ENCODE measurements around the gene PSMD8. TPM values are rescaled to one million over a fixed set of nuclear protein-coding genes. Genes with fewer than 3 reads are reported as not detected.
A peak's percentile ranks its signal among the peaks of the same experiment; 100 is the strongest.
"Not testable (repeated sequence)": the region's sequence is repeated elsewhere in the genome, so short reads cannot be mapped to it uniquely, and the experiment has no call there.

PSMD8 gene
- total RNA-seq, 2 experiments from 2014 or later: 169 to 238 TPM

DNA sequence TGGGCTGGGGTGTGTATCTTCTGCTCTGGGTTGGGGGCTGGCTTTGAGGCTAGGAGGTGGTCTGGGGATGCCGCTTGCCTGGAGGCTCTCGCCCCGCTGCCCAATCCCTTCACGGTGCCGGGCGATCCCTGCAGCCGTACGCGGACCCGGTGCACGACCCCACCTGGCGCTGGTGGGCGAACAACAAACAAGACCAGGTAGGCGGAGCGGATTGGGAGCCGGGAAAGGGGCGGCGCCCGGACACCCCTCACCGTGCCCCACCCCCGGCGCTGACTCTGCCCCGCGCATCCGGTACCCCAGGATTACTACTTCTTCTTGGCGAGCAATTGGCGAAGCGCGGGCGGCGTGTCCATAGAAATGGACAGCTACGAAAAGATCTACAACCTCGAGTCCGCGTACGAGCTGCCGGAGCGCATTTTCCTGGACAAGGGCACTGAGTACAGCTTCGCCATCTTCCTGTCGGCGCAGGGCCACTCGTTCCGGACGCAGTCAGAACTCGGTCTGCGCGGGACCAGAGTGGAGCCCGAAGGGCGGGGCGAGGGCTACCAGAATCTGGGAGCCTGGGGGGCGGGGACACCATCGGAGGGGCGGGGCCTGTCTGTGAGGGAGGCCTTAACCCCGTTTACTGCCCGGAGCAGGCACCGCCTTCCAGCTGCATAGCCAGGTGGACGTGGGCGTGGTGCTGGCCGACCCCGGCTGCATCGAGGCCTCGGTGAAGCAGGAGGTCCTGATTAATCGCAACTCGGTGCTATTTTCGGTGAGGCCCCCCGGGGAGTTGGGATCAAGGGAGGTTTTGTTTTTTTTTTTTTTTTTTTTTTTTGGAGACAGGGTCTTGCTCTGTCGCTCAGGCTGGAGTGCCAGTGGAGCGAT is 12.1 kb upstream of the PSMD8 start:
- Histone ChIP-seq H3K4me3 (ENCODE audit: low read depth, low read length, poor library complexity, severe bottlenecking) (peak overlapping the region; percentile 71), H3K27ac (ENCODE audit: low read depth, low read length, poor library complexity, severe bottlenecking) (peak overlapping the region; percentile 37), H3K79me2 (ENCODE audit: insufficient read depth, low read depth, low read length) (no peaks in the 10 kb centered on the region), H3K36me3 (ENCODE audit: insufficient read depth, low read length) (no peaks in the 10 kb centered on the region), H3K4me1 (ENCODE audit: insufficient read depth, low read length, poor library complexity, severe bottlenecking) (peaks cover 11% of the 10 kb centered on the region), H2AFZ (ENCODE audit: low read length) (peak overlapping the region; percentile 96), H3K9me2 (ENCODE audit: insufficient read depth, low read length) (no peaks in the 10 kb centered on the region), H3K9me3 (ENCODE audit: low read length) (no peaks in the 10 kb centered on the region), H3K4me2 (ENCODE audit: low read length) (peak overlapping the region; percentile 90), H4K20me1 (ENCODE audit: insufficient read depth, low read length) (no peaks in the 10 kb centered on the region)
- BruUV-seq (replicated peaks): no TSS peak
- POLR2A ChIA-PET: interaction anchor here (1.1 kb wide), 1 partner anchor 12 kb away, joined by 8 read pairs; the partner anchor contains the start of gene PSMD8
- CTCF ChIA-PET (ENCODE audit: unreplicated experiment): no interaction called here
- DNase-seq (ENCODE audit: low spot score): peak; percentile 74
- intact Hi-C loops (cut with micrococcal nuclease; ENCODE audit: unreplicated experiment): no loop called here
- TF ChIP-seq, protein P1, sequence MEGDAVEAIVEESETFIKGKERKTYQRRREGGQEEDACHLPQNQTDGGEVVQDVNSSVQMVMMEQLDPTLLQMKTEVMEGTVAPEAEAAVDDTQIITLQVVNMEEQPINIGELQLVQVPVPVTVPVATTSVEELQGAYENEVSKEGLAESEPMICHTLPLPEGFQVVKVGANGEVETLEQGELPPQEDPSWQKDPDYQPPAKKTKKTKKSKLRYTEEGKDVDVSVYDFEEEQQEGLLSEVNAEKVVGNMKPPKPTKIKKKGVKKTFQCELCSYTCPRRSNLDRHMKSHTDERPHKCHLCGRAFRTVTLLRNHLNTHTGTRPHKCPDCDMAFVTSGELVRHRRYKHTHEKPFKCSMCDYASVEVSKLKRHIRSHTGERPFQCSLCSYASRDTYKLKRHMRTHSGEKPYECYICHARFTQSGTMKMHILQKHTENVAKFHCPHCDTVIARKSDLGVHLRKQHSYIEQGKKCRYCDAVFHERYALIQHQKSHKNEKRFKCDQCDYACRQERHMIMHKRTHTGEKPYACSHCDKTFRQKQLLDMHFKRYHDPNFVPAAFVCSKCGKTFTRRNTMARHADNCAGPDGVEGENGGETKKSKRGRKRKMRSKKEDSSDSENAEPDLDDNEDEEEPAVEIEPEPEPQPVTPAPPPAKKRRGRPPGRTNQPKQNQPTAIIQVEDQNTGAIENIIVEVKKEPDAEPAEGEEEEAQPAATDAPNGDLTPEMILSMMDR (conservative IDR thresholded peaks at IDR 0.05; ENCODE audit: low read length): 0 out of 2 replicates have a peak, but pooled peaks have one; percentile 4
- no peak for TF ChIP-seq EZH2phosphoT487 (IDR thresholded peaks at IDR 0.05; ENCODE audit: borderline replicate concordance, low read depth, low read length)

DNA sequence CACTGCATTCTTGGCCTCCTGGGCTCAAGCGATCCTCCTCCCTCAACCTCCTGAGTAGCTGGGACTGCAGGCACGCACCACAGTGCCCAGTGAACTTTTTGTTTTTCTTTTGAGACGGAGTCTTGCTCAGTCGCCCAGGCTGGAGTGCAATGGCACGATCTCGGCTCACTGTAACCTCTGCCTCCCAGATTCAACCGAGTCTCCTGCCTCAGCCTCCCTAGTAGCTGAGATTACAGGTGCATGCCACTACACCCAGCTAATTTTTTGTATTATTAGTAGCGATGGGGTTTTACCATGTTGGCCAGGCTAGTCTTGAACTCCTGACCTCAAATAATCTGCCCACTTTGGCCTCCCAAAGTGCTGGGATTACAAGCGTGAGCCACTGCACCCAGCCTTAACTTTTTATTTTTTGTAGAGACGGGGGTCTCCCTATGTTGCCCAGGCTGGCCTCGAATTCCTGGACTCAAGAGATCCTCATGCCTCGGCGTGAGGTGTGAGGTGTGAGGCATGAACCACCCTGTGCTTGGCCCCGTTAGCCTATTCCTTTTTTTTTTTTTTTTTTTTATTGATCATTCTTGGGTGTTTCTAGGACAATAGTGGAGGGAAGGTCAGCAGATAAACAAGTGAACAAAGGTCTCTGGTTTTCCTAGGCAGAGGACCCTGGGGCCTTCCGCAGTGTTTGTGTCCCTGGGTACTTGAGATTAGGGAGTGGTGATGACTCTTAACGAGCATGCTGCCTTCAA is 11.3 kb upstream of the PSMD8 start:
- Histone ChIP-seq H3K4me2 (ENCODE audit: low read length) (peak overlapping the region; percentile 90), H3K4me3 (ENCODE audit: low read depth, low read length, poor library complexity, severe bottlenecking) (peak overlapping the region; percentile 71), H3K4me1 (ENCODE audit: insufficient read depth, low read length, poor library complexity, severe bottlenecking) (peaks cover 11% of the 10 kb centered on the region)
- CTCF ChIA-PET (ENCODE audit: unreplicated experiment); H2AFZ ChIP-seq (ENCODE audit: low read length); H3K36me3 ChIP-seq (ENCODE audit: insufficient read depth, low read length); H3K9me2 ChIP-seq (ENCODE audit: insufficient read depth, low read length); H4K20me1 ChIP-seq (ENCODE audit: insufficient read depth, low read length); intact Hi-C loops (cut with micrococcal nuclease; ENCODE audit: unreplicated experiment); POLR2A ChIA-PET; DNase-seq (ENCODE audit: low spot score); BruUV-seq (replicated peaks); H3K27ac ChIP-seq (ENCODE audit: low read depth, low read length, poor library complexity, severe bottlenecking); H3K79me2 ChIP-seq (ENCODE audit: insufficient read depth, low read depth, low read length); H3K9me3 ChIP-seq (ENCODE audit: low read length): not testable (repeated sequence)

DNA sequence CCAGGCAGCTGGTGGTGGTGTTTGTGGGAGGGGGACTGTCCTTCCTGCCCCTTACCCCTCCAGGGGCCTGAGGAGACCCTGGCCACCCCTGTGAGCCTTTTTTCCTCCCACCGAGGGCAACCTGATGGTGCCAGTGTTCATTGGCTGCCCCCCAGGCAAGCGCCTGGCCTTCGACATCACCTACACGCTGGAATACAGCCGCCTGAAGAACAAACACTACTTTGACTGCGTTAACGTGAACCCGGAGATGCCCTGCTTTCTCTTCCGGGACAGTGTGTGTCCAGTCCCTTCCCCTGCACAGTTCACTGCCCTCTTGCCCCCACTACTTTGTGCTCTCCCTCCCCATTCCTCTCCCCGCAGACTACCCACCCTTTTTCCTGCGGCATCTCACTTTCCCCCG is 7.3 kb upstream of the PSMD8 start:
- no TSS peak for BruUV-seq (replicated peaks)
- Histone ChIP-seq H3K27ac (ENCODE audit: low read depth, low read length, poor library complexity, severe bottlenecking) (no peak overlapping the region), H4K20me1 (ENCODE audit: insufficient read depth, low read length) (no peaks in the 10 kb centered on the region), H2AFZ (ENCODE audit: low read length) (no peak overlapping the region), H3K36me3 (ENCODE audit: insufficient read depth, low read length) (no peaks in the 10 kb centered on the region), H3K4me2 (ENCODE audit: low read length) (no peak overlapping the region), H3K79me2 (ENCODE audit: insufficient read depth, low read depth, low read length) (no peaks in the 10 kb centered on the region), H3K4me1 (ENCODE audit: insufficient read depth, low read length, poor library complexity, severe bottlenecking) (peaks cover 7% of the 10 kb centered on the region), H3K9me3 (ENCODE audit: low read length) (no peaks in the 10 kb centered on the region), H3K4me3 (ENCODE audit: low read depth, low read length, poor library complexity, severe bottlenecking) (no peak overlapping the region), H3K9me2 (ENCODE audit: insufficient read depth, low read length) (no peaks in the 10 kb centered on the region)
- ChIA-PET POLR2A (interaction anchor here (0.6 kb wide), 1 partner anchor 10 kb away, joined by 3 read pairs; no protein-coding TSS in a partner anchor), CTCF (ENCODE audit: unreplicated experiment) (no interaction called here)
- no peak for DNase-seq (ENCODE audit: low spot score)
- intact Hi-C loops (cut with micrococcal nuclease; ENCODE audit: unreplicated experiment): no loop called here
- TF ChIP-seq EZH2phosphoT487 (IDR thresholded peaks at IDR 0.05; ENCODE audit: borderline replicate concordance, low read depth, low read length): no peak
- TF ChIP-seq, protein P1 (conservative IDR thresholded peaks at IDR 0.05; ENCODE audit: low read length): no peak
